ENCODE measurements around the gene NPSR1.
"Not testable (repeated sequence)": the region's sequence is repeated elsewhere in the genome, so short reads cannot be mapped to it uniquely, and the experiment has no call there.

Gene NPSR1

GRCh38 chr7:34657632-34658268 is at the start of gene NPSR1:
NPSR1 (plus strand) TSS chr7:34658218; CDS start chr7:34658413, 195 bp downstream.
- no peak for TF ChIP-seq CTCF (conservative IDR thresholded peaks at IDR 0.05; ENCODE audit: low read depth)
- POLR2A ChIA-PET (ENCODE audit: low non-redundant PET) = no interaction called here
- CTCF ChIA-PET = no interaction called here
- DNase-seq (ENCODE audit: low spot score) = no peak
- H3K27ac ChIP-seq = no peak within 1 kb of the TSS

- POLR2A ChIA-PET (ENCODE audit: low non-redundant PET) = no interaction called here
- TF ChIP-seq CTCF (conservative IDR thresholded peaks at IDR 0.05; ENCODE audit: low read depth) = no peak
- CTCF ChIA-PET = no interaction called here
- no peak for DNase-seq (ENCODE audit: low spot score)
- H3K27ac ChIP-seq = no peak overlapping the region
Measured at GRCh38 chr7:34612661-34613060, 45.4 kb upstream of the NPSR1 start.

- ChIA-PET CTCF (no interaction called here), POLR2A (ENCODE audit: low non-redundant PET) (no interaction called here)
- DNase-seq (ENCODE audit: low spot score) = no peak
- H3K27ac ChIP-seq = no peak overlapping the region
- TF ChIP-seq CTCF (conservative IDR thresholded peaks at IDR 0.05; ENCODE audit: low read depth) = no peak
Measured at GRCh38 chr7:34620425-34620824, 37.6 kb upstream of the NPSR1 start.

- ChIA-PET CTCF (interaction anchor here (0.6 kb wide), 1 partner anchor 986 kb away, joined by 3 read pairs; no protein-coding TSS in a partner anchor), POLR2A (ENCODE audit: low non-redundant PET) (no interaction called here)
- TF ChIP-seq CTCF (conservative IDR thresholded peaks at IDR 0.05; ENCODE audit: low read depth) = no peak
- H3K27ac ChIP-seq = no peak overlapping the region
- no peak for DNase-seq (ENCODE audit: low spot score)
Measured at GRCh38 chr7:34622182-34622581, 35.8 kb upstream of the NPSR1 start.

GRCh38 chr7:34622771-34623250 is 35.2 kb upstream of the NPSR1 start:
- no peak for DNase-seq (ENCODE audit: low spot score)
- no peak overlapping the region for H3K27ac ChIP-seq
- ChIA-PET CTCF (no interaction called here), POLR2A (ENCODE audit: low non-redundant PET) (no interaction called here)
- no peak for TF ChIP-seq CTCF (conservative IDR thresholded peaks at IDR 0.05; ENCODE audit: low read depth)

- DNase-seq (ENCODE audit: low spot score); POLR2A ChIA-PET (ENCODE audit: low non-redundant PET); CTCF ChIA-PET; H3K27ac ChIP-seq: not testable (repeated sequence)
Measured at GRCh38 chr7:34628618-34629017, 29.4 kb upstream of the NPSR1 start.

- no peak for DNase-seq (ENCODE audit: low spot score)
- ChIA-PET POLR2A (ENCODE audit: low non-redundant PET) (no interaction called here), CTCF (no interaction called here)
- no peak overlapping the region for H3K27ac ChIP-seq
- TF ChIP-seq CTCF (conservative IDR thresholded peaks at IDR 0.05; ENCODE audit: low read depth) = no peak
Measured at GRCh38 chr7:34652809-34653208, 5.2 kb upstream of the NPSR1 start.
